NCI-H2029 (cell line): ENCODE measurements around the gene ATP1B1.
A peak's percentile ranks its signal among the peaks of the same experiment; 100 is the strongest.

Experiments
- DNase-seq: peaks from one replicate; lab custom pipeline; 2025; lab: John Stamatoyannopoulos, UW

The ATP1B1 gene

GRCh38 chr1:169106095-169106920 is at the start of gene ATP1B1:
Gene ATP1B1 (plus strand): TSS chr1:169106690. CDS start chr1:169106830, 140 bp downstream.
- peak; percentile 81 for DNase-seq

GRCh38 chr1:169059421-169059820 is 47.1 kb upstream of the ATP1B1 start:
- no peak for DNase-seq

- DNase-seq: peak; percentile 69
Measured at GRCh38 chr1:169060043-169060722, 46.3 kb upstream of the ATP1B1 start.

- no peak for DNase-seq
Measured at GRCh38 chr1:169060919-169061639, 45.4 kb upstream of the ATP1B1 start.

DNA sequence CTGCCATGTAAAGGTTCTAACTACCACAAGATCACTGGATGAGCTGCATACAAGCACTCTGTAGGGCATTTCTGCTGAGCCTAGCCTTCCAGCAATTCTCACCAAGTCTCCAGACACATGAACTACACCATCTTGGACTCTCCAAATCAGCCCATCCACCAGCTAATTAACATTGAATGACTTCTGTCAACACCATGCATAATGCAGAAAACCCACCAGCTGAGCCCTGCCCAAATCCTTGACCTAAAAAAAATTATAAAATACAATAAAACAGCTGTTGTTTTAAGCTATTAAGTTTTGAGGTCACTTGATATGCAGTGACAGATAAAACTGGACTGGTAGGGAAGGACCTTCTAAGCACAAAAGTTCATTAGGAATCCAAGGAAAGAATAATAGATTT is 44.3 kb upstream of the ATP1B1 start:
- DNase-seq: no peak

DNA sequence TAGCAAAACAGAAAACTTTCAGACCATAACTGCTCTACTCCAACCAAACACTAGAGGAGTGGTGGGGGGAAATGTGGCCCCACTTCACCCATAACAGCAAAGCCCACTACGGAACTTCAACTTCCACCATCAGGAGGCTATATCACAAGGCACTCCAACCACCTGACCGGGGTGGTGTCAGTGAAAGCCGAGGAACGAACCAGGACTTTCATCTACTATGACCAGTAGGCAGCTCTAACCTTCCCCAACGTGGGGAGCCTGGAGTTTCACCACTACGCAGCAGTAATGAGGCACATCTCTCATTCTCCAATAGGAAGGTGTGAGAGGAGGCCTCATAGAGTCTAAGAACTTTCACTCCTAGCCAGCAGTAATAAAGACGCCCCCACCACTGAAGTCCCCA is 42.4 kb upstream of the ATP1B1 start:
- DNase-seq: no peak

- DNase-seq: no peak
Measured at GRCh38 chr1:169070547-169070946, 35.9 kb upstream of the ATP1B1 start.

DNA sequence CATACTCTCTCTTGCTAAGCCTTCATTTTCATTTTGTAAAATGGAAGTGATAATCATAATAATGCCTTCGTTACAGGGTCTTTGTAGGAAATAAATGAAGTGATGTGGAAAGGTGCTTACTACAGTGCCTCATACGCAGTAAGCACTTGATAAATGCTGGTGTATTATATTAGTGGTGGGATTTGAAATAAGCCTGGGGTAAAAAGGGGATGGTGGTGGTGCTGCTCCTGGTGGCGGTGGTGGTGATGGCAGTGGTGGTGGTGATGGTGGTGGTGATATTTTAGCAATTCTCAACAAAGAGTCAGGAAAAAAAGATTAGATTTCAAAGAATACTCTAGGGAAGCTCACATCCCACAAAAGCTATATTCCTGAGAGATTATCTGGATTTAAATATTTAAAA is 35.5 kb upstream of the ATP1B1 start:
- no peak for DNase-seq

GRCh38 chr1:169072945-169073725 is 33.4 kb upstream of the ATP1B1 start:
- peak; percentile 75 for DNase-seq

DNA sequence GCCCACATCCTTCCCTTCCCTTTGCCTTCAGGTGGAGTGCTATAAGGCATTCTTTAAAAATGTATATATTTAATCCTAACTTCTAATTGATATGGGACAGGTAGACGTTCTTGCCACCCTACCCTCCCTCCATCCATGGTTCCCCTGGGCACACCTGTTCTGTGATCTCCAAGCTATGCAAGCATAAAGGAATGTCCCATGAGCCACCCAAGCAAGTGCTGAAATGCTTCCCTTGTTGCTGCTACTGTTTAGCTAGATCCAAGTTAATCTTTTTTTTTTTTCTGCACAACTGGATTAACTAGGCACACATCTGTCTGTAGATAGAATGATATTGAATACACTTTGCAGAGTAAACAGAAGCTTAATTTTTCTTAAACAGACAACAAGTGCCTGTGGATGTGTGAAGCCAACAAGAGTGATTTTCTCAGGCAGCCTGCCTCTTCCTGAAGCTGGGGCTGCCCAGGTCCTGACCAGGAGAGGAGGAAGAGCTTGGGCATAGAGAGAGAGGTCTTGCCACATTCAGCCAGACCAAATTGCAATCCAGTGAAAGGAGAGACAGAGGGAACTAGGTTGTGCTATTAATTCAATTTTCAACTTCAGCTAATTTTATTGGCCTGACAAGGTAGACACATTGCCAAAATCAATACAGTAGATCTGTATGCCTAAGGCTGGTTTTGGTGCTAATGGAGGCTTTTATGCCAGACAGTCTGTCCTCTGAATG is 28.2 kb upstream of the ATP1B1 start:
- peak; percentile 37 for DNase-seq

- no peak for DNase-seq
Measured at GRCh38 chr1:169081503-169082123, 24.9 kb upstream of the ATP1B1 start.

DNA sequence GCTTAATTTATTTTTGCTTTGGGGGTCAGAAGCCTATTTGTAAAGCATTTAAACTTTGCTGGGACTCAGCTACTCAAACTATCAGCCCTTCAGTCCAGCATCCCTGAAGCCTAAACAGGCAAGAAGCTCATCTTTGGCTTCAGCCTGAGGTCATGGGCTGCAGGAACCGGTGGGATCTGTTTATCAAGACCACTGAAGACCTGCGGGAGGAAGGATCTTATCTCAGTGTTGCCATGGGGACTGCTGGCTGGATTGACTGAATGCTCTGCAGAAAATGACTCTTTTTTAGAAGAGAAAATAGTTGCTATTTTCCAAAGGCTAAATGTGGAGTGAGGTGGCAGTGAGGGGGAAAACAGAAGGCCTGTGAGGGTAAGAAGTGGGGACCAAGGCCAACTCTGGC is 20.6 kb upstream of the ATP1B1 start:
- DNase-seq: no peak

- no peak for DNase-seq
Measured at GRCh38 chr1:169086603-169087455, 19.7 kb upstream of the ATP1B1 start.

DNA sequence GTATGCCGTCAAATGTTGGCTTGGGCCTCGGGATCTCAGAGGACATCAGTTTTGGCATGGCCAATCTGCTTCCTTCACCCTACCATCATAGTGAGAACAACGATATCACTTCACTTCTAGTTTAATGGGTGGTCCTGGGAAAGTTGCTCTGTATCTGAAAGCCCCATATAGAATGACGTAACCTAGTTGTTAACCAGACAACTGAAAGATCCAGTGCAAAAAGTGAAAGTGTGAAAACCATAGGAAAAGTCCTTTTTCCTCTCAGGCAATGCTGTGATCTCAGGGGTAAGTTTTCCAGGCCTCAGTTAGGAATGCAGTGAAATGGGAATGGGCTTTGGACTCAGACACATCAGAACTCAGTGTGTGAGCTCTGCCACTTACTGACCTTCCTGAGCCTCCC is 18.6 kb upstream of the ATP1B1 start:
- DNase-seq: no peak

DNA sequence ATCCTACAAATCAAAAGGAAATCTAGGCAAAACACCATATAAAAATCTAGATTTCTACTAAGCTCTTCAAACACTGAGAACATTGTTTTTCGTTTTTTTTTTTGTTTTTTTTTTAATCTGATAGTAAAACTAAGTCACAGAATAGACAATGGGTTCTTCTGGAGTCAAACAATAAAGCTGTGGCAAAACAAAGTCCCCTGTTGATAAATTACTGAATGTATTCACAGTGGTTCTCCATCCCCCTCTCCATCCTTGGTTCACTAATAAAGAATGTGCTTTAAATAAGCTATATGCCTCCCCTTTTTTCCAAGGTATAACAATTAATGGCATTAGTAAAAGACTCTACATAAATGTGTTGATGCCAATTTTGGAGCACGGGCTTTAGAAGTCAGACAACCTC is 16.7 kb upstream of the ATP1B1 start:
- no peak for DNase-seq

GRCh38 chr1:169090308-169090899 is 16.1 kb upstream of the ATP1B1 start:
- no peak for DNase-seq

- no peak for DNase-seq
Measured at GRCh38 chr1:169090900-169091311, 15.6 kb upstream of the ATP1B1 start.

GRCh38 chr1:169091480-169091941 is 15.0 kb upstream of the ATP1B1 start:
- DNase-seq: no peak

DNA sequence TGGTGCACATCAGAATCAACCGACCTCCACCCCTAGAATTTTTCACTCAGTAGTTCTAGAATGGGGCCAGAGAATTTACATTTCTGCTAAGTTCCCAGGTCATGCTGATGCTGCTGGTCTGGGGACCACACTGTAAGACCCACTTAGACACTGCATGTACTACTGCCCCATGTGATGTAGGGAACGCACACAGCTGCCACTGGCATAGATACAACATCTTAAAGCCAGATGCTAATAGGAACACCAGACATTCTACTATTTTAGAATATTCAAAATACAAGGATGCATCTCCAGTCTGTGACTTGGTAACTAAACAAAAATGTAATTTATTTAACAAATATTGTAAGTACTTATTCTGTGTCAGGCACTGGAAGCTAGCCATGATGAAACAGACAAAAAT is 14.1 kb upstream of the ATP1B1 start:
- no peak for DNase-seq
